Gastroesophageal sphincter (tissue), 3 donors: ENCODE data around the gene BATF.

Experiments used
- CTCF ChIP-seq, 4 experiments: fragments of 200-600 bp in 2 of 4; fragments of 450-650 bp in 2 of 4; sonication (generic) in 1 of 4; IDR thresholded peaks; one replicate each; pipeline ENCODE4 v1.5.1; 2017 to 2019; ENCODE audit warnings: antibody characterized with exemption in 4 of 4, mild to moderate bottlenecking in 2 of 4, moderate library complexity in 2 of 4
- POLR2A ChIP-seq, 2 donors: fragments of 450-650 bp; IDR thresholded peaks; one replicate each; pipeline ENCODE4 v1.6.1; 2017; ENCODE audit warnings: antibody characterized with exemption in 2 of 2, mild to moderate bottlenecking in 2 of 2, moderate library complexity in 1 of 2
- POLR2AphosphoS5 ChIP-seq: sonication (generic); formaldehyde crosslinking; IDR thresholded peaks from one replicate; pipeline ENCODE4 v1.6.1; 2017; ENCODE audit warnings: antibody characterized with exemption

- TF ChIP-seq POLR2AphosphoS5 = no peak
- TF ChIP-seq CTCF (IDR thresholded peaks at IDR 0.05) = no peak
- TF ChIP-seq POLR2A (IDR thresholded peaks at IDR 0.05) = no peak
These were observed 1.4 kb upstream of the BATF start for GRCh38 chr14:75520852-75521251.
